ENCODE results near the gene SSUH2.

GRCh38 chr3:8655387-8655835 lies 10.8 kb upstream of the SSUH2 start:
- TF ChIP-seq EP300 (IDR thresholded peaks at IDR 0.05): no peak
- TF ChIP-seq CTCF (IDR thresholded peaks at IDR 0.05): no peak

Measured in tibial nerve (tissue), 4 donors.